GM10266 (cell line): ENCODE results near the gene CNTNAP2.
"Not testable (repeated sequence)": the region's sequence is repeated elsewhere in the genome, so short reads cannot be mapped to it uniquely, and the experiment has no call there.

Experiments
- DNase-seq: peaks from one replicate; pipeline ENCODE4 v3.0.0; 2012; ENCODE audit errors: extremely low spot score
- CTCF ChIP-seq: IDR thresholded peaks from 2 replicates; pipeline ENCODE4 v1.5.1; 2012; ENCODE audit warnings: mild to moderate bottlenecking, low read depth; ENCODE audit not compliant: control insufficient read depth, insufficient read depth; ENCODE audit errors: missing control alignments

CNTNAP2 gene

GRCh38 chr7:148422030-148422429 is 2305.4 kb downstream of the CNTNAP2 start:
- no peak for TF ChIP-seq CTCF
- no peak for DNase-seq

- not testable (repeated sequence) for DNase-seq
Observed at GRCh38 chr7:148426393-148426792, 2309.8 kb downstream of the CNTNAP2 start.

- not testable (repeated sequence) for DNase-seq
Observed at GRCh38 chr7:148430690-148431089, 2314.1 kb downstream of the CNTNAP2 start.

- no peak for DNase-seq
Observed at GRCh38 chr7:148433521-148434180, 2317.1 kb downstream of the CNTNAP2 start.

GRCh38 chr7:148434181-148434757 is 2317.7 kb downstream of the CNTNAP2 start:
- no peak for DNase-seq
- no peak for TF ChIP-seq CTCF

More at GRCh38 chr7:148433521-148434180, 2317.1 kb downstream of the CNTNAP2 start:
- no peak for TF ChIP-seq CTCF

- DNase-seq: no peak
- no peak for TF ChIP-seq CTCF
Observed at GRCh38 chr7:148434887-148435286, 2318.3 kb downstream of the CNTNAP2 start.

- no peak for TF ChIP-seq CTCF
- no peak for DNase-seq
Observed at GRCh38 chr7:148435715-148436114, 2319.1 kb downstream of the CNTNAP2 start.

- DNase-seq: no peak
- no peak for TF ChIP-seq CTCF
Observed at GRCh38 chr7:148436135-148436534, 2319.5 kb downstream of the CNTNAP2 start.
